DND-41 (cell line): ENCODE data around the gene TRIM67.
"Not testable (repeated sequence)": the region's sequence is repeated elsewhere in the genome, so short reads cannot be mapped to it uniquely, and the experiment has no call there.

ENCODE experiments used
- ATAC-seq: fragments of 200-7000 bp; cut with Tn5 transposase; 3 replicates; pipeline ENCODE4 v1.9.1; 2021; ENCODE audit warnings: low read depth; ENCODE audit not compliant: insufficient read depth
- DNase-seq: peaks from one replicate; pipeline ENCODE4 v3.0.0-alpha.2; 2020
- H2AFZ ChIP-seq: 2 replicates; pipeline ENCODE4 v1.6.0; 2012; ENCODE audit warnings: low read depth, low read length
- H3K27ac ChIP-seq: 2 replicates; pipeline ENCODE4 v1.5.1; 2012; ENCODE audit warnings: low read length, inconsistent platforms
- H3K27me3 ChIP-seq: fragments of 200-600 bp; sonication (generic); 2 replicates; pipeline ENCODE4 v1.6.0; 2012; ENCODE audit warnings: low read length, mild to moderate bottlenecking, inconsistent platforms; ENCODE audit not compliant: insufficient read depth, poor library complexity
- H3K36me3 ChIP-seq: 2 replicates; pipeline ENCODE4 v1.5.1; 2012; ENCODE audit warnings: low read length, inconsistent platforms; ENCODE audit not compliant: insufficient read depth
- H3K4me1 ChIP-seq: 2 replicates; pipeline ENCODE4 v1.5.1; 2012; ENCODE audit warnings: mild to moderate bottlenecking, low read length; ENCODE audit not compliant: insufficient read depth
- H3K4me2 ChIP-seq: 2 replicates; pipeline ENCODE4 v1.6.0; 2012; ENCODE audit warnings: mild to moderate bottlenecking, moderate library complexity, low read length, inconsistent platforms; ENCODE audit not compliant: insufficient read depth
- H3K4me3 ChIP-seq, 2 experiments: fragments of 200-600 bp in 1 of 2; shearing (Covaris generic) in 1 of 2; 2 replicates each; pipeline ENCODE4 v1.5.1; 2012 to 2016; ENCODE audit warnings: inconsistent platforms in 2 of 2, low read length in 2 of 2, mild to moderate bottlenecking in 2 of 2, low read depth in 1 of 2, moderate library complexity in 1 of 2
- H3K79me2 ChIP-seq: 2 replicates; pipeline ENCODE4 v1.6.0; 2012; ENCODE audit warnings: low read length, inconsistent platforms; ENCODE audit not compliant: insufficient read depth
- H3K9ac ChIP-seq: 2 replicates; pipeline ENCODE4 v1.6.0; 2012; ENCODE audit warnings: low read depth, mild to moderate bottlenecking, inconsistent platforms, low read length, moderate library complexity
- H3K9me3 ChIP-seq: 2 replicates; pipeline ENCODE4 v1.5.1; 2012; ENCODE audit warnings: low read length, moderate library complexity, mild to moderate bottlenecking, inconsistent platforms; ENCODE audit not compliant: insufficient read depth, severe bottlenecking
- H4K20me1 ChIP-seq: 2 replicates; pipeline ENCODE4 v1.6.0; 2012; ENCODE audit warnings: low read length; ENCODE audit not compliant: insufficient read depth
- EZH2 ChIP-seq: IDR thresholded peaks from 3 replicates; pipeline ENCODE4 v1.6.1; 2012; ENCODE audit warnings: borderline replicate concordance, low read depth, mild to moderate bottlenecking, moderate library complexity, low read length, inconsistent platforms; ENCODE audit not compliant: severe bottlenecking
- TF ChIP-seq, protein P1 (sequence below): IDR thresholded peaks from 2 replicates; pipeline ENCODE4 v1.5.1; 2012; ENCODE audit warnings: borderline replicate concordance, low read length, moderate library complexity, mild to moderate bottlenecking; ENCODE audit not compliant: poor library complexity, severe bottlenecking; ENCODE audit errors: extremely low read depth

The TRIM67 gene

DNA sequence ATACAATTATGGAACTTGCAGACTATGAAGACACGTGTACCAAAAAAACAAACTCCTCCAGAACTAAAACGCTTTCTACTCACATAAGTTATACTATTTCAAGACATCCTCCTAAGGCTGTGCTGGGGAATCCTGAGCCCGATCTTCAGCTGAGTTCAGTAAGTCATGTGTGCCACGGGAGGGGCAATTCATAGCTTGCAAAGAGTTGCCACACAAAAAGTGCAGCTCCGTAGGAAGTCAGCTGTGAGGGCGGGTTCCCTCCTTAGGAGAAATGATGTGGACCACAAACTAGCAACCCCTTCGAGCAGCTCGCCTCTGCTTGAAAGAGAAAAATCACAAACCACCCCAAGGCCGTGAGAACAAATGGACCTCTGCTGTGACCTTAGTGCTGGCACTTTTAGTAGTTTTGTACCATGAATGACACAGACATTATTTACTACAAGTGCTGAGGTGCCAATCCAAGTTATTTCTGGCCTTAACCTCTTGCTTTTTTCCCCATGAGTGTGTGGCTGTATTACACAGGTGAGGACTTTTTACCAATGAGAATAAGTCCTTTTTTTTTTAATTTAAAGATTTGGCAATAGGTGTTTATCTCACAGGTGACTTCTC, 35.8 kb upstream of the TRIM67 start:
- H4K20me1 ChIP-seq: no peaks in the 10 kb centered on the region
- no peak overlapping the region for H3K4me3 ChIP-seq
- DNase-seq (no peak), ATAC-seq (no peak)
- no peak overlapping the region for H3K27ac ChIP-seq
- H3K9ac ChIP-seq: no peak overlapping the region
- TF ChIP-seq, protein P1, sequence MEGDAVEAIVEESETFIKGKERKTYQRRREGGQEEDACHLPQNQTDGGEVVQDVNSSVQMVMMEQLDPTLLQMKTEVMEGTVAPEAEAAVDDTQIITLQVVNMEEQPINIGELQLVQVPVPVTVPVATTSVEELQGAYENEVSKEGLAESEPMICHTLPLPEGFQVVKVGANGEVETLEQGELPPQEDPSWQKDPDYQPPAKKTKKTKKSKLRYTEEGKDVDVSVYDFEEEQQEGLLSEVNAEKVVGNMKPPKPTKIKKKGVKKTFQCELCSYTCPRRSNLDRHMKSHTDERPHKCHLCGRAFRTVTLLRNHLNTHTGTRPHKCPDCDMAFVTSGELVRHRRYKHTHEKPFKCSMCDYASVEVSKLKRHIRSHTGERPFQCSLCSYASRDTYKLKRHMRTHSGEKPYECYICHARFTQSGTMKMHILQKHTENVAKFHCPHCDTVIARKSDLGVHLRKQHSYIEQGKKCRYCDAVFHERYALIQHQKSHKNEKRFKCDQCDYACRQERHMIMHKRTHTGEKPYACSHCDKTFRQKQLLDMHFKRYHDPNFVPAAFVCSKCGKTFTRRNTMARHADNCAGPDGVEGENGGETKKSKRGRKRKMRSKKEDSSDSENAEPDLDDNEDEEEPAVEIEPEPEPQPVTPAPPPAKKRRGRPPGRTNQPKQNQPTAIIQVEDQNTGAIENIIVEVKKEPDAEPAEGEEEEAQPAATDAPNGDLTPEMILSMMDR: no peak
- no peak for TF ChIP-seq EZH2
- H2AFZ ChIP-seq: no peak overlapping the region
- no peaks in the 10 kb centered on the region for H3K9me3 ChIP-seq
- no peak overlapping the region for H3K4me2 ChIP-seq
- no peaks in the 10 kb centered on the region for H3K36me3 ChIP-seq
- H3K27me3 ChIP-seq: peaks cover 7% of the 10 kb centered on the region
- H3K4me1 ChIP-seq: no peaks in the 10 kb centered on the region
- H3K79me2 ChIP-seq: no peaks in the 10 kb centered on the region

DNA sequence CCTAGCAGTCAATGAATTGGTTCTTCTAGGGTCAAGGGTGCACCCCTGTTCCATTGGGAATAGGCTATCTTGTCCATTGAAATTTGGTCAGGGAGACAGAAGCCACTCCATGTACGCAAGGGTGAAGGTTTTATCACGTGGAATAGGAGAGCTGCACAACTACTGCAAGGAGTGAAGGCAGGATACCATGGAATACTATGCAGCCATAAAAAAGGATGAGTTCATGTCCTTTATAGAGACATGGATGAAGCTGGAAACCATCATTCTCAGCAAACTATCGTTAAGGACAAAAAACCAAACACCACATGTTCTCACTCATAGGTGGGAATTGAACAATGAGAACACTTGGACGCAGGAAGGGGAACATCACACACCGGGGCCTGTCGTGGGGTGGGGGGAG, 34.8 kb upstream of the TRIM67 start:
- not testable (repeated sequence) for H4K20me1 ChIP-seq

GRCh38 chr1:231128471-231128870, 33.4 kb upstream of the TRIM67 start:
- not testable (repeated sequence) for H3K4me1 ChIP-seq, H2AFZ ChIP-seq, H3K27me3 ChIP-seq, ATAC-seq, H4K20me1 ChIP-seq, H3K9me3 ChIP-seq, H3K36me3 ChIP-seq, H3K27ac ChIP-seq, H3K79me2 ChIP-seq, H3K4me2 ChIP-seq, DNase-seq, H3K4me3 ChIP-seq, H3K9ac ChIP-seq

More for the DNA sequence above, 34.8 kb upstream of the TRIM67 start:
- not testable (repeated sequence) for H2AFZ ChIP-seq, H3K79me2 ChIP-seq, H3K4me3 ChIP-seq, H3K36me3 ChIP-seq, H3K4me1 ChIP-seq, H3K27ac ChIP-seq, H3K27me3 ChIP-seq, DNase-seq, H3K9me3 ChIP-seq, H3K4me2 ChIP-seq, H3K9ac ChIP-seq, ATAC-seq

- H3K27ac ChIP-seq: no peak overlapping the region
- no peaks in the 10 kb centered on the region for H3K9me3 ChIP-seq
- H3K27me3 ChIP-seq: peaks cover 3% of the 10 kb centered on the region
- H3K4me3 ChIP-seq: no peak overlapping the region
- no peaks in the 10 kb centered on the region for H4K20me1 ChIP-seq
- ATAC-seq (no peak), DNase-seq (no peak)
- no peak overlapping the region for H3K9ac ChIP-seq
- no peaks in the 10 kb centered on the region for H3K4me1 ChIP-seq
- no peak overlapping the region for H3K4me2 ChIP-seq
- H3K79me2 ChIP-seq: no peaks in the 10 kb centered on the region
- TF ChIP-seq, protein P1: no peak
- TF ChIP-seq EZH2: no peak
- H2AFZ ChIP-seq: no peak overlapping the region
- H3K36me3 ChIP-seq: no peaks in the 10 kb centered on the region
These were observed 31.3 kb upstream of the TRIM67 start for GRCh38 chr1:231130544-231130943.

DNA sequence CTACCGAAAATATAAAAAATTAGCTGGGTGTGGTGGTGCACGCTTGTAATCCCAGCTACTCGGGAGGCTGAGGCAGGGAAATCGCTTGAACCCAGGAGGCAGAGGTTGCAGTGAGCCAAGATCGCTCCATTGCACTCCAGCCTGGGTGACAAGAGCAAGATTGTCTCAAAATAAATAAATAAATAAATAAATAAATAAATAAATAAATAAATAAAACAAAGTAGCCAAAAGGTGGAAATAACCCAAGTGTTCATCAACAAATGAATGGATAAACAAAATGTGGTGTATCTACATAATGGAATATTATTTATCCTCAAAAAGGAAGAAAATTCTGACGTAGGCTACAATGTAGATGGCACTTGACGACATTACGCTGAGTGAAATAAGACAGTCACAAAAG, 29.3 kb upstream of the TRIM67 start:
- DNase-seq, H3K27me3 ChIP-seq, H3K9me3 ChIP-seq, H3K79me2 ChIP-seq, H4K20me1 ChIP-seq, H3K4me2 ChIP-seq, H3K4me1 ChIP-seq, H3K27ac ChIP-seq, H3K4me3 ChIP-seq, H2AFZ ChIP-seq, H3K36me3 ChIP-seq, ATAC-seq, H3K9ac ChIP-seq: not testable (repeated sequence)
